Breast epithelium (tissue), 3 donors: ENCODE results near the gene ANKRD2.

ENCODE experiments used
- POLR2A ChIP-seq: fragments of 450-650 bp; IDR thresholded peaks from one replicate; pipeline ENCODE4 v1.6.1; 2016; ENCODE audit warnings: antibody characterized with exemption, mild to moderate bottlenecking, moderate library complexity
- TF ChIP-seq, protein P1 (sequence below), 3 donors: fragments of 450-650 bp; IDR thresholded peaks; one replicate each; pipeline ENCODE4 v1.5.1; 2016 to 2017; ENCODE audit warnings: antibody characterized with exemption in 3 of 3, mild to moderate bottlenecking in 3 of 3, moderate library complexity in 3 of 3

DNA sequence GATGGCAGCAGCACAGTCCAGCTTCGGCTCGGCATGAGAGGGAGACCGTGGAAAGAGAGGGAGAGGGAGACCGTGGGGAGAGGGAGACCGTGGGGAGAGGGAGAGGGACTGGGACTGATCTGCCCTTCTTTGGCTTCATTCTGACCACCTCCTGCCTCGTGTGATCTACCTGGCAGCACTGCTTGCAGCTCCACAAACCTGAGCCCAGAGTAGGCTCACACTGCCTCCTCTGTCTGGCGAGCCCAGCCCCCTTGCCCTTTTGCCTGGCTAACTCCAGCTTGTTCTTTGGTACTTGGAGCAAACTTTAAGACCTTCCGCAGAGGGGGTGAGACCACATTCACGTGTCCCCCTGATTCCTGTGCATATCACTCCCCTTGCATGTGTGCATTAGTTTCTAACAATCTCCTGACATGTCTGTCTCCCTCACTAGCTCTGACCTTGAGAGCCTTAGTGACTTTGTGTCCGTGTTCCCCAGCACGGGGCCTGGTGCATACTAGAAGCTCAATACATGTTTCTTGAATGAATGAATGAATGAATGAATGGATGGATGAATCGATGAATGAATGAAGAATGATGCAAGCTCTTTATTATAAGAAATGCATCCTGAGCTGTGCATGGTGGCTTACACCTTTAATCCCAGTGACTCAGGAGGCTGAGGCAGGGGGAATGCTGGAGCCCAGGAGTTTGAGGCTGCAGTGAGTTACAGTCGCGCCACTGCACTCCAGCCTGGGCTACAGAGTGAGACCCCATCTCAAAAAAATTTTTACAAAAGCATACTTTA lies 42.7 kb upstream of the ANKRD2 start:
- TF ChIP-seq, protein P1, sequence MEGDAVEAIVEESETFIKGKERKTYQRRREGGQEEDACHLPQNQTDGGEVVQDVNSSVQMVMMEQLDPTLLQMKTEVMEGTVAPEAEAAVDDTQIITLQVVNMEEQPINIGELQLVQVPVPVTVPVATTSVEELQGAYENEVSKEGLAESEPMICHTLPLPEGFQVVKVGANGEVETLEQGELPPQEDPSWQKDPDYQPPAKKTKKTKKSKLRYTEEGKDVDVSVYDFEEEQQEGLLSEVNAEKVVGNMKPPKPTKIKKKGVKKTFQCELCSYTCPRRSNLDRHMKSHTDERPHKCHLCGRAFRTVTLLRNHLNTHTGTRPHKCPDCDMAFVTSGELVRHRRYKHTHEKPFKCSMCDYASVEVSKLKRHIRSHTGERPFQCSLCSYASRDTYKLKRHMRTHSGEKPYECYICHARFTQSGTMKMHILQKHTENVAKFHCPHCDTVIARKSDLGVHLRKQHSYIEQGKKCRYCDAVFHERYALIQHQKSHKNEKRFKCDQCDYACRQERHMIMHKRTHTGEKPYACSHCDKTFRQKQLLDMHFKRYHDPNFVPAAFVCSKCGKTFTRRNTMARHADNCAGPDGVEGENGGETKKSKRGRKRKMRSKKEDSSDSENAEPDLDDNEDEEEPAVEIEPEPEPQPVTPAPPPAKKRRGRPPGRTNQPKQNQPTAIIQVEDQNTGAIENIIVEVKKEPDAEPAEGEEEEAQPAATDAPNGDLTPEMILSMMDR (IDR thresholded peaks at IDR 0.05) = no peak
- no peak for TF ChIP-seq POLR2A
